ENCODE measurements around the gene EMC1.

EMC1 gene

GRCh38 chr1:19205845-19206244 is 45.5 kb downstream of the EMC1 start:
- DNase-seq (ENCODE audit: insufficient read length, low spot score) = no peak
- TF ChIP-seq POLR2A (IDR thresholded peaks at IDR 0.05; ENCODE audit: low read depth, low read length) (no peak), TAF1 (IDR thresholded peaks at IDR 0.05; ENCODE audit: low read depth, low read length) (no peak), POLR2AphosphoS5 (IDR thresholded peaks at IDR 0.05; ENCODE audit: low read depth, low read length) (no peak), SPI1 (IDR thresholded peaks at IDR 0.05; ENCODE audit: low read depth, low read length) (no peak), POU2F2 (IDR thresholded peaks at IDR 0.05; ENCODE audit: low read depth, low read length) (no peak), PAX5 (IDR thresholded peaks at IDR 0.05; ENCODE audit: insufficient read depth, low read length, severe bottlenecking) (no peak)
- FAIRE-seq = no peak

DNA sequence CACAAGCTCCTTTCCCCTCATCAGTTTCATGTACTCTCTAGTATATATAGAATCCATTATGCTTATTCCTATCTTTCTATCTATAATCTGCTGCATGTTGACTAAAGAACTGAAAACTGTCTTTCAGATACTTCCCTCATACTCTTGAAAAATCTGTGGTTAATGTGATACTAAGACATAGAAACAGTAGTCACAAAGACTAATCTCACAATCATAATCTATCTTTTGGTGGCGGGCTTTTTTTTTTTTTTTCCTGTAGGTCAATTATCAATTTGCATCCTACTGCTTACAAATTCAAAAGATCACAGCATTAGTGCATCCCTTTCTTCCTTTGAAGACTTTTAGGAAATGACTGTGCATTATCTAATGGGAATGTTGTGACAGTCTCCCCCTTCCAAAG is 45.9 kb downstream of the EMC1 start:
- DNase-seq (ENCODE audit: insufficient read length, low spot score) (peak; percentile 14), FAIRE-seq (no peak)
- no peak for TF ChIP-seq SPI1 (IDR thresholded peaks at IDR 0.05; ENCODE audit: low read depth, low read length)
- no peak for TF ChIP-seq POLR2AphosphoS5 (IDR thresholded peaks at IDR 0.05; ENCODE audit: low read depth, low read length)
- TF ChIP-seq POU2F2 (IDR thresholded peaks at IDR 0.05; ENCODE audit: low read depth, low read length) = no peak
- TF ChIP-seq PAX5 (IDR thresholded peaks at IDR 0.05; ENCODE audit: insufficient read depth, low read length, severe bottlenecking) = no peak
- TF ChIP-seq POLR2A (IDR thresholded peaks at IDR 0.05; ENCODE audit: low read depth, low read length) = no peak
- no peak for TF ChIP-seq TAF1 (IDR thresholded peaks at IDR 0.05; ENCODE audit: low read depth, low read length)

- no peak for FAIRE-seq
- no peak for TF ChIP-seq TAF1 (IDR thresholded peaks at IDR 0.05; ENCODE audit: low read depth, low read length)
- TF ChIP-seq PAX5 (IDR thresholded peaks at IDR 0.05; ENCODE audit: insufficient read depth, low read length, severe bottlenecking) = no peak
- no peak for TF ChIP-seq POLR2AphosphoS5 (IDR thresholded peaks at IDR 0.05; ENCODE audit: low read depth, low read length)
- TF ChIP-seq POU2F2 (IDR thresholded peaks at IDR 0.05; ENCODE audit: low read depth, low read length) = no peak
- TF ChIP-seq SPI1 (IDR thresholded peaks at IDR 0.05; ENCODE audit: low read depth, low read length) = no peak
- no peak for TF ChIP-seq POLR2A (IDR thresholded peaks at IDR 0.05; ENCODE audit: low read depth, low read length)
- DNase-seq (ENCODE audit: insufficient read length, low spot score) = no peak
Measured at GRCh38 chr1:19204446-19205266, 46.7 kb downstream of the EMC1 start.

DNA sequence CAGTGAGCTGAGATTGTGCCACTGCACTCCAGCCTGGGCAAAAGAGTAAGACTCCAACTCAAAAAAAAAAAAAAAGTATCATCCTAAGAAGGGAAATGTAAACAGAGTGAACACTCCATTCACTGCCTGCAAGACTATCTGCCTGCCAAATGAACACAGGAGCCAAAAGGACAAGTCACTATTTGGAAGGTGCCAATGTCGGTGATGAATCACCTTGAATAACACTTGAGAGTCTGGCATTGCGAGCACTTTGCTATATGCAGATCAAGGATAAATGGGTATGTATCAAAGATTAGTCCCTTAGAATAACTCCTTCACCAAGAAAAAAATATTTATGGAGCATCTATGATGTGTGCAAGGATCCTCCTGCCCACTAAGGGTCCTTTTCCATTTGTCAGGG is 47.9 kb downstream of the EMC1 start:
- TF ChIP-seq PAX5 (IDR thresholded peaks at IDR 0.05; ENCODE audit: insufficient read depth, low read length, severe bottlenecking) (no peak), POLR2AphosphoS5 (IDR thresholded peaks at IDR 0.05; ENCODE audit: low read depth, low read length) (no peak), POLR2A (IDR thresholded peaks at IDR 0.05; ENCODE audit: low read depth, low read length) (no peak), TAF1 (IDR thresholded peaks at IDR 0.05; ENCODE audit: low read depth, low read length) (no peak), SPI1 (IDR thresholded peaks at IDR 0.05; ENCODE audit: low read depth, low read length) (no peak), POU2F2 (IDR thresholded peaks at IDR 0.05; ENCODE audit: low read depth, low read length) (no peak)
- FAIRE-seq = no peak
- no peak for DNase-seq (ENCODE audit: insufficient read length, low spot score)

- no peak for DNase-seq (ENCODE audit: insufficient read length, low spot score)
- TF ChIP-seq POU2F2 (IDR thresholded peaks at IDR 0.05; ENCODE audit: low read depth, low read length) = no peak
- no peak for FAIRE-seq
Measured at GRCh38 chr1:19202396-19202795, 48.9 kb downstream of the EMC1 start.

DNA sequence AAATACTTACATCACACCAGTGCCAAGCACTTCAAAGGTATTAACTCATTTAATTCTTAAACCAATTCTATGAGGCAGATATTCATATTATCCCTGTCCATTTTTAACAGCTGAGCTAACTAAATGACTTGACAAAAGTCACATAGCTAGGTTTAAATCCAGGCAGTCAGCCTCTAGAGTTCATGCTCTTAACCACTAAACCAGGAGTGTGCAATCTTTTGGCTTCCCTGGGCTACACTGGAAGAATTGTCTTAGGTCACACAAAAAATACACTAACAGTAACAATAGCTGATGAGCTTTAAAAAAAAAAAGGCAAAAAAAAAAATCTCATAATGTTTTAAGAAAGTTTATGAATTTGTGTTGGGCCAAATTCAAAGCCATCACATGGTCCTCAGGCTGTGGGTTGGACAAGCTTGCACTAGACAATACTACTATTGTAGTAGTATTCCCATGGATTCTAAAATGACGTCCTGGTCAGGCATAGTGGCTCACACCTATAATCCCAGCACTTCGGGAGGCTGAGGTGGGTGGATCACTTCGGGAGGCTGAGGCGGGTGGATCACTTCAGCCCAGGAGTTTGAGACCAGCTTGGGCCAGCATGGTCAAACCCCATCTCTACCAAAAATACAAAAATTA is 51.2 kb downstream of the EMC1 start:
- TF ChIP-seq PAX5 (IDR thresholded peaks at IDR 0.05; ENCODE audit: insufficient read depth, low read length, severe bottlenecking) = no peak
- DNase-seq (ENCODE audit: insufficient read length, low spot score) (no peak), FAIRE-seq (no peak)

GRCh38 chr1:19199329-19199968 is 51.9 kb downstream of the EMC1 start:
- FAIRE-seq = no peak
- no peak for TF ChIP-seq SPI1 (IDR thresholded peaks at IDR 0.05; ENCODE audit: low read depth, low read length)
- no peak for TF ChIP-seq POU2F2 (IDR thresholded peaks at IDR 0.05; ENCODE audit: low read depth, low read length)
- no peak for TF ChIP-seq POLR2A (IDR thresholded peaks at IDR 0.05; ENCODE audit: low read depth, low read length)
- no peak for TF ChIP-seq PAX5 (IDR thresholded peaks at IDR 0.05; ENCODE audit: insufficient read depth, low read length, severe bottlenecking)
- no peak for TF ChIP-seq POLR2AphosphoS5 (IDR thresholded peaks at IDR 0.05; ENCODE audit: low read depth, low read length)
- DNase-seq (ENCODE audit: insufficient read length, low spot score) = no peak

DNA sequence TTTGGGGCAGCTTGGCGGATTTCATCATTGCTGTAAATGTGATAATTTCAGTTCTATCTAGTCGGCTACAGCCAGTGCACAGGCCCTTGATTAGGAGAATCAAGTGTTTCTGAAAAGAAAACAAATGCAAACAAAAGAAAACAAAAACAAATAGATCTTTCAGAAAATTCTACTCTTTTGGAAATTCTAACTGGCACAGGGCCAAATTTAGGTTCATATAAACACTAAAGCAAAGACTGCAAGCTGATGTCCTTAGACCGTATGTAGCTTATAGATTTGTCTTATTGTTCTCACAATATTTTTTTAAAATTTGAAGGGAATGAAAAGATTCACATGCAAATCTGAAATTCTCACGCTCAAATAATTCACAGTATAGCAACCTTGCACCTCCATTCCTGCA is 52.5 kb downstream of the EMC1 start:
- DNase-seq (ENCODE audit: insufficient read length, low spot score) = no peak
- FAIRE-seq = no peak
- no peak for TF ChIP-seq SPI1 (IDR thresholded peaks at IDR 0.05; ENCODE audit: low read depth, low read length)
- TF ChIP-seq POU2F2 (IDR thresholded peaks at IDR 0.05; ENCODE audit: low read depth, low read length) = no peak
- TF ChIP-seq TAF1 (IDR thresholded peaks at IDR 0.05; ENCODE audit: low read depth, low read length) = no peak
- TF ChIP-seq PAX5 (IDR thresholded peaks at IDR 0.05; ENCODE audit: insufficient read depth, low read length, severe bottlenecking) = no peak
- no peak for TF ChIP-seq POLR2AphosphoS5 (IDR thresholded peaks at IDR 0.05; ENCODE audit: low read depth, low read length)
- no peak for TF ChIP-seq POLR2A (IDR thresholded peaks at IDR 0.05; ENCODE audit: low read depth, low read length)

- TF ChIP-seq POLR2AphosphoS5 (IDR thresholded peaks at IDR 0.05; ENCODE audit: low read depth, low read length) (no peak), TAF1 (IDR thresholded peaks at IDR 0.05; ENCODE audit: low read depth, low read length) (no peak), POU2F2 (IDR thresholded peaks at IDR 0.05; ENCODE audit: low read depth, low read length) (no peak)
- FAIRE-seq (no peak), DNase-seq (ENCODE audit: insufficient read length, low spot score) (no peak)
Measured at GRCh38 chr1:19197845-19198244, 53.5 kb downstream of the EMC1 start.

DNA sequence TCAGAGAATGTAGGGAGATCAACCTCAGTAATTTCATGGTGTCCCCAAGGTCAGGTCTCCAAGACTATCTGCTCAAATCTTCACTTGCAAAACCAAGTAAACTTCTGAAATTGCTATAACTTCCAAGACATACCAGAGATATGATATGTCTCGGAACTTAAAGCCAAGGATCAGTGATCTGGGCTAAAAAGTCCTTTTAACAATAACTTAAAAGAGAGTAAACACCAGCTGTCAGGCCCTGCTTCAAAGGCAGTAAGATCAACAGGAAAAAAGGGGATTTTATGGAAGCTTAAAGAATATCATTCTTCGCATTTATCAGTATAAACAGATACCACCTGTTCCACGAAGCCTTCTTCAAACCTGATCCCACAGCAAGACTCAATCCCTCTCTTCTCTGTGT is 55.0 kb downstream of the EMC1 start:
- TF ChIP-seq SPI1 (IDR thresholded peaks at IDR 0.05; ENCODE audit: low read depth, low read length) (no peak), POU2F2 (IDR thresholded peaks at IDR 0.05; ENCODE audit: low read depth, low read length) (no peak), PAX5 (IDR thresholded peaks at IDR 0.05; ENCODE audit: insufficient read depth, low read length, severe bottlenecking) (no peak), TAF1 (IDR thresholded peaks at IDR 0.05; ENCODE audit: low read depth, low read length) (no peak), POLR2AphosphoS5 (IDR thresholded peaks at IDR 0.05; ENCODE audit: low read depth, low read length) (no peak), POLR2A (IDR thresholded peaks at IDR 0.05; ENCODE audit: low read depth, low read length) (no peak)
- FAIRE-seq (no peak), DNase-seq (ENCODE audit: insufficient read length, low spot score) (no peak)
